ENCODE data around the gene PPP2R2C.

DNA sequence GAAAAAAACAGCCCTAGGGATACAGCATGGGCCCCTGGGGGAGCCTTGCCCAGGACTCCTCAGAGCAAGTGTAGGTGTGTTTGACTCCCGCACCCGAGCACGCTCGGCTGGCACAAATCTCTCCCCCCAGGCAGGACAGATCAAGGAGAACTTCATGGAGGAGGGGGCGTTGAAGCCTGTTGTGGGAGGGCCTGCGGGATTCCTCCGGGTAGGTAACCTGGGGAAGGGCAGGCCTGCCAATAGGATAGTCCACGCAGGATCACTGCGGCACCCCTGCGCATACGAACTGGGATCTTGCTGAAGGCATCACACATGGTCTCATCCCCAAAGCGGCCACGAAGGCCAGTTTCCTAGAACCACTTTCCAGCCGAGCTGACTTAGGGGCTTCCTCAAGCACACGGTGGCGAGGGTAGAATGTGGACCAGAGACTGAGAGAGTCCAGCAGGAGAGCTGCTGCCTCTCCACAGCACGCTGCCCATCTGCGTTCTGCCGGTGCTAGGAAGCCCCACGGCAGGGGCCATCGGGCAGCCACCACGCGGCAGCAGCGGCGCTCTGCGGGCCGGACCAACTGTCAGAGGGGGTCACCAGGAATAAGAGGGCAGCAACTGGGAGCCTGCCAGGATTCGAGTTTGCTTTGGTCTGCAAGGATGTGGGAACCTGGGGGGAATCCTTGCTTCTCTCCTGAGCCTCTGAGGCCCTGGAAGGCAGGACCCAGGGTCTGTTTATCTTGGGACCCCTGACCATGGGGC lies 145.9 kb downstream of the PPP2R2C start:
- no peak for TF ChIP-seq EZH2 (IDR thresholded peaks at IDR 0.05; ENCODE audit: low read depth, unreplicated experiment)
- TF ChIP-seq POLR2AphosphoS5 (IDR thresholded peaks at IDR 0.05; ENCODE audit: low read depth): no peak

All from GM23338 (cell line).